OCI-LY3 (cell line): ENCODE measurements around the gene RER1.

ENCODE experiments used
- H2AFZ ChIP-seq: fragments of 200-600, 300-600 bp; shearing (Covaris generic); 2 replicates; pipeline ENCODE4 v1.6.0; 2014; ENCODE audit warnings: antibody characterized with exemption, low read depth, low read length
- H3K27ac ChIP-seq: fragments of 200-600, 300-600 bp; sonication (generic); 2 replicates; pipeline ENCODE4 v1.5.1; 2014; ENCODE audit warnings: mild to moderate bottlenecking, low read length, moderate library complexity, mixed read lengths
- H3K27me3 ChIP-seq: fragments of 200-600, 300-600 bp; sonication (generic); 2 replicates; pipeline ENCODE4 v1.6.1; 2014; ENCODE audit warnings: low read depth, low read length, mixed read lengths
- H3K36me3 ChIP-seq: fragments of 200-600, 300-600 bp; sonication (generic); replicated peaks from 2 replicates; pipeline ENCODE3; 2014; ENCODE audit warnings: low read depth, low read length, mixed read lengths
- H3K4me1 ChIP-seq: fragments of 300-600, 200-600 bp; sonication (generic); 2 replicates; pipeline ENCODE4 v1.6.1; 2014; ENCODE audit warnings: low read length, mixed read lengths
- H3K4me2 ChIP-seq: fragments of 200-600, 300-600 bp; sonication (generic); 2 replicates; pipeline ENCODE4 v1.6.1; 2014; ENCODE audit warnings: low read length, mixed read lengths
- H3K4me3 ChIP-seq: fragments of 300-600, 200-600 bp; sonication (generic); 2 replicates; pipeline ENCODE4 v1.5.1; 2014; ENCODE audit warnings: antibody characterized with exemption, mild to moderate bottlenecking, low read length, moderate library complexity
- H3K79me2 ChIP-seq: fragments of 300-600, 200-600 bp; shearing (Covaris generic); 2 replicates; pipeline ENCODE4 v1.6.1; 2014; ENCODE audit warnings: mild to moderate bottlenecking, low read length, mixed read lengths
- H3K9ac ChIP-seq: fragments of 300-600, 200-600 bp; shearing (Covaris generic); 2 replicates; pipeline ENCODE4 v1.6.0; 2014; ENCODE audit warnings: mild to moderate bottlenecking, low read length, moderate library complexity
- H3K9me3 ChIP-seq: fragments of 200-600, 300-600 bp; shearing (Covaris generic); 2 replicates; pipeline ENCODE4 v1.6.1; 2014; ENCODE audit warnings: low read length, mixed read lengths; ENCODE audit not compliant: insufficient read depth
- H4K20me1 ChIP-seq: fragments of 200-600, 300-600 bp; sonication (generic); 2 replicates; pipeline ENCODE4 v1.6.1; 2016; ENCODE audit warnings: low read length, mixed read lengths; ENCODE audit not compliant: insufficient read depth
- EZH2phosphoT487 ChIP-seq: fragments of 200-600 bp; shearing (Covaris generic); IDR thresholded peaks from 2 replicates; pipeline ENCODE4 v1.6.1; 2018; ENCODE audit warnings: antibody characterized with exemption, mixed run types, low read depth
- TF ChIP-seq, protein P1 (sequence below): fragments of 200-600, 300-600 bp; sonication (generic); IDR thresholded peaks from 2 replicates; pipeline ENCODE4 v1.5.1; 2014; ENCODE audit warnings: antibody characterized with exemption, low read length, low read depth

The RER1 gene

DNA sequence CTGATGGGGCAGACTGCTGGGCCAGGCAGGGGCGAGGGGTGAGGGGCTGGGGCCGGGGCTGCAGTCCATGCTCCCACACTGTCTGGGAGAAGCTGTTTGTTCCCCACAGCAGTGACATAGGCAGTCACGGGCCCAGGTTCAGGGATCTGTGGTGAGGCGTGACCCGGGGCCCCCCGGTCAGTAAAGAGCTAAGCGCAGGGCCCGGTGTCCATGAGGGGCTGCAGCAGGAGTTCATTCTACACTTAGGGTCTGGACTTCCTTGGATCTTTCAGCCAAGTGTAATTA, 16.3 kb downstream of the RER1 start:
- Histone ChIP-seq H3K27me3 (no peaks in the 10 kb centered on the region), H2AFZ (no peak overlapping the region), H4K20me1 (no peaks in the 10 kb centered on the region), H3K9me3 (no peaks in the 10 kb centered on the region), H3K79me2 (peaks cover 12% of the 10 kb centered on the region), H3K4me2 (no peak overlapping the region), H3K4me1 (peaks cover 4% of the 10 kb centered on the region; the same call in 1 of the 2 replicates), H3K27ac (no peak overlapping the region), H3K36me3 (peaks cover 20% of the 10 kb centered on the region), H3K9ac (no peak overlapping the region), H3K4me3 (no peak overlapping the region)
- TF ChIP-seq EZH2phosphoT487, result no peak
- TF ChIP-seq, protein P1, sequence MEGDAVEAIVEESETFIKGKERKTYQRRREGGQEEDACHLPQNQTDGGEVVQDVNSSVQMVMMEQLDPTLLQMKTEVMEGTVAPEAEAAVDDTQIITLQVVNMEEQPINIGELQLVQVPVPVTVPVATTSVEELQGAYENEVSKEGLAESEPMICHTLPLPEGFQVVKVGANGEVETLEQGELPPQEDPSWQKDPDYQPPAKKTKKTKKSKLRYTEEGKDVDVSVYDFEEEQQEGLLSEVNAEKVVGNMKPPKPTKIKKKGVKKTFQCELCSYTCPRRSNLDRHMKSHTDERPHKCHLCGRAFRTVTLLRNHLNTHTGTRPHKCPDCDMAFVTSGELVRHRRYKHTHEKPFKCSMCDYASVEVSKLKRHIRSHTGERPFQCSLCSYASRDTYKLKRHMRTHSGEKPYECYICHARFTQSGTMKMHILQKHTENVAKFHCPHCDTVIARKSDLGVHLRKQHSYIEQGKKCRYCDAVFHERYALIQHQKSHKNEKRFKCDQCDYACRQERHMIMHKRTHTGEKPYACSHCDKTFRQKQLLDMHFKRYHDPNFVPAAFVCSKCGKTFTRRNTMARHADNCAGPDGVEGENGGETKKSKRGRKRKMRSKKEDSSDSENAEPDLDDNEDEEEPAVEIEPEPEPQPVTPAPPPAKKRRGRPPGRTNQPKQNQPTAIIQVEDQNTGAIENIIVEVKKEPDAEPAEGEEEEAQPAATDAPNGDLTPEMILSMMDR, result no peak

DNA sequence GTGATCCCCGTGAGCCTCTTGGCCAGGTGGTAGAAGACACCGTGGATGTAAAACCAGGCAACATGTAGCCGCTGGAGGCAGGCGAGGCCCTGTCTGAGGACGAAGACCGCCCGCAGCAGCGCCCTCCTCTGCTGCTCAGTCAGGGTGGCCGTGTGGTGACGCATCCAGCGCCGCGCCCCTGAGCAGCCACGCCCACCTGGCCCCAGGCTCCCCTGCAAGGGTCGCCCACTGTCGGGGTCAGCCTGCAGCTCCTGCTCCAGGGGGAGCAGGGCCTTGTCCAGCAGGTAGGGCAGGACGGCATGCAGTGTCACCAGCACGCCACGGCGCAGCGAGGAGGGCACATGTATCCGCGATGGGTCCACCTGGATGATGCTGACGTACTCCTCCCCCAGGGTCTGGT, 16.8 kb downstream of the RER1 start:
- Histone ChIP-seq H3K4me2 (no peak overlapping the region), H3K79me2 (peaks cover 17% of the 10 kb centered on the region), H3K36me3 (peaks cover 15% of the 10 kb centered on the region), H3K9ac (no peak overlapping the region), H3K27ac (no peak overlapping the region), H4K20me1 (no peaks in the 10 kb centered on the region), H3K27me3 (no peaks in the 10 kb centered on the region), H3K9me3 (no peaks in the 10 kb centered on the region), H2AFZ (no peak overlapping the region), H3K4me3 (no peak overlapping the region), H3K4me1 (peaks cover 4% of the 10 kb centered on the region; the same call in 1 of the 2 replicates)
- no peak for TF ChIP-seq EZH2phosphoT487
- TF ChIP-seq, protein P1, result no peak

DNA sequence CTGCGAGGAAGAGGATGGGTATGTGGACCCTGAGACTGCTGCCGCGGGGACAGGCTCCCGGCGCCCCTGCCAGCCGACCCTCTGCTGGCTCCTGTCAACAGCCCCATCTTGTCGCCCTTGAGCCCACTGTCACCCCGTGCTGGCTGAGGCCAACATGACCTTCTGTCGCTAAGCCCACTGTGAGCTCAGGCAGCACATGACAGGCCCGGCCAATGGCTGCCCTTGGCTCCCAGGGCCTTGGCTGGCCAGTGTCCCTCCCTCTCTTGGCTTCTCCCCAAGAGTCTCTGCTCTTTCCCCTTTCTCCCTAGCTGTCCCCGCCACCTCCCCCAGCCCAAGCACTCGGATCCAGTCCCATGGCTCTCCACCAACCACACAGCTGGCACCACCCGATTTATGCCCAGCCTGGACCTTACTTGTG, 17.2 kb downstream of the RER1 start:
- peaks cover 13% of the 10 kb centered on the region for H3K36me3 ChIP-seq
- H3K27ac ChIP-seq, result no peak overlapping the region
- H2AFZ ChIP-seq, result no peak overlapping the region
- H3K4me2 ChIP-seq, result no peak overlapping the region
- no peaks in the 10 kb centered on the region for H3K27me3 ChIP-seq
- H3K4me1 ChIP-seq, result peaks cover 8% of the 10 kb centered on the region
- no peak for TF ChIP-seq EZH2phosphoT487
- TF ChIP-seq, protein P1, result no peak
- no peak overlapping the region for H3K4me3 ChIP-seq
- no peaks in the 10 kb centered on the region for H3K9me3 ChIP-seq
- H3K79me2 ChIP-seq, result peaks cover 21% of the 10 kb centered on the region
- H3K9ac ChIP-seq, result no peak overlapping the region
- H4K20me1 ChIP-seq, result no peaks in the 10 kb centered on the region

DNA sequence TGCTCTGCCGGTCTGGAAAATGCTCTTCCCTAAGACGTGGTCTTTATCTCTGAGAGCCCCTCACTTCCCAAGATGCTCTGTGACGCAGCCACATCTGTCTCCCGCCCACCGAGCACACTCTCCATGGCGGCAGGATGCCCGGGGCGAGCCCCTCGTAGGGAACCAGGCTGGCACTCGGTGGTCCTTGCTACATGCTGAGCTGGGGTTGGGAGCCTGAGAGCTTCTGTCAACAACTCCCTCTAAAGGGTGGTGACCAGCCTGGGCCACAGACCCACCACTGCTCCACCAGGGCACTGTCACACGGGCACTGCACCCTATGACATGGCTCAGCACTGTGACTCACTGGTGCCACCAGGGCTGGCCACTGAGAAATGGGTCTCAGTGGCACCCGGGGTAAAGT, 18.1 kb downstream of the RER1 start:
- Histone ChIP-seq H4K20me1 (no peaks in the 10 kb centered on the region), H3K4me2 (no peak overlapping the region), H3K27ac (no peak overlapping the region), H3K79me2 (peaks cover 22% of the 10 kb centered on the region), H3K4me3 (no peak overlapping the region), H3K9me3 (no peaks in the 10 kb centered on the region), H3K4me1 (peaks cover 16% of the 10 kb centered on the region), H2AFZ (no peak overlapping the region), H3K27me3 (no peaks in the 10 kb centered on the region), H3K36me3 (peaks cover 4% of the 10 kb centered on the region), H3K9ac (no peak overlapping the region)
- no peak for TF ChIP-seq EZH2phosphoT487
- TF ChIP-seq, protein P1, result no peak
